GM10266 (cell line): Measurements from ENCODE around the gene CD5L.

Experiments
- DNase-seq: peaks from one replicate; pipeline ENCODE4 v3.0.0; 2012; ENCODE audit errors: extremely low spot score
- TF ChIP-seq, protein P1 (sequence below): IDR thresholded peaks from 2 replicates; pipeline ENCODE4 v1.5.1; 2012; ENCODE audit warnings: mild to moderate bottlenecking, low read depth; ENCODE audit not compliant: control insufficient read depth, insufficient read depth; ENCODE audit errors: missing control alignments

Gene CD5L

DNA sequence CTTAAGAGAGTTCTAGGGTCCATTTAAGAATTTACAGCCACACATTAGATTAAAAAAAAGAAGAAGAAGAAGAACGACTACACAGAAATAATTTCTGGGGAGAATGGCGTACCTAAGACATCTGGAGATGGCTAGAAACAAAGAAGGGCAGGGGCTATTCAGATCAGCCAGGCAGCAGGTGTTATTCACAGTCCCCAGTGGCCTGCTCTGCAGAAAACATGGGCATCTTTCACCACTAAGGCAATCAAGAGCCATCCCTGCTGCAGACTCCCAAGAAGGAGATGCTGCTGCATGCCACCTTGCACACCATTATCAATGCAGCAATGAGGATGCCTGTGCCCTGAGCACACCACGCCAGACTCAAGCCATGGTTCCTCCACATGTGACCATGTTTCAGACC, 56.8 kb downstream of the CD5L start:
- TF ChIP-seq, protein P1, sequence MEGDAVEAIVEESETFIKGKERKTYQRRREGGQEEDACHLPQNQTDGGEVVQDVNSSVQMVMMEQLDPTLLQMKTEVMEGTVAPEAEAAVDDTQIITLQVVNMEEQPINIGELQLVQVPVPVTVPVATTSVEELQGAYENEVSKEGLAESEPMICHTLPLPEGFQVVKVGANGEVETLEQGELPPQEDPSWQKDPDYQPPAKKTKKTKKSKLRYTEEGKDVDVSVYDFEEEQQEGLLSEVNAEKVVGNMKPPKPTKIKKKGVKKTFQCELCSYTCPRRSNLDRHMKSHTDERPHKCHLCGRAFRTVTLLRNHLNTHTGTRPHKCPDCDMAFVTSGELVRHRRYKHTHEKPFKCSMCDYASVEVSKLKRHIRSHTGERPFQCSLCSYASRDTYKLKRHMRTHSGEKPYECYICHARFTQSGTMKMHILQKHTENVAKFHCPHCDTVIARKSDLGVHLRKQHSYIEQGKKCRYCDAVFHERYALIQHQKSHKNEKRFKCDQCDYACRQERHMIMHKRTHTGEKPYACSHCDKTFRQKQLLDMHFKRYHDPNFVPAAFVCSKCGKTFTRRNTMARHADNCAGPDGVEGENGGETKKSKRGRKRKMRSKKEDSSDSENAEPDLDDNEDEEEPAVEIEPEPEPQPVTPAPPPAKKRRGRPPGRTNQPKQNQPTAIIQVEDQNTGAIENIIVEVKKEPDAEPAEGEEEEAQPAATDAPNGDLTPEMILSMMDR = no peak
- DNase-seq = no peak

DNA sequence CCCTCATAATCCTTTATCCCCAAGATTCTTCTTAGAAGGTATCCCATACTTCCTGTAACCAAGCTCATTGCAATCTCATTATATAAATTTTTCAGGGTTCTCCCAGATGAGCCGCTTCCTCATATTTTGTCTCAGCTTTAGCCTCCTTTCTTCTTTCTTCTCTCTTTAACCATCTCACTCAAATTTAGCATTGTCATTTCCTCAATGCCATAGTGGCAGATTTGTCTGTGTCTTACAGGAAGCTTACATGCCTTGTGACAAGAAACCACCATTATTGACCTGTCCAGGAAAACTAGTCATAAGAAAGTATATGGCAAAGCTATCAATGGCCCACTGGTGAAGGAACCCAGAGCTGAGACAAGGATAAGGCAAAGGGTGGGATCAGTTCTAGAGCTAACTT, 58.7 kb downstream of the CD5L start:
- TF ChIP-seq, protein P1 = no peak
- DNase-seq = no peak

DNA sequence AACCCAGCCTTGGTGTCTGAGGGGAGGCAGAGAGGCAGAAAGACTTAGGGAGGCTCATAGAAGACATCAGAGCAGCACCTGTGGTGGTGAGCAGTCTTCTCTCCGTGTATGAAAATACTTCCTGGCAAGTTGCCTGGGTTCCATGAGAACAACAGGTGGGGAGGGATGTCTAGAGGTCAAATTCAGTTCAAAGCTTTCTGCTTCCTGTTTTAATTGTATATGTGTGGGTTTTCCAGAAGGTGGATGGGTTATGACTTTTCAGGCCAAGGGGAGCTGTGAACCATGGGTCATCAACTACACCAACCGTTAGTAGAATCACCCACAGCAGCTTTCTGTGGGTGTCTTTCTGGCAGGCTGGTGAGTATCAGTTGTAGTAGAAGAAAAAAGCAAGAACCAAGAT, 60.6 kb downstream of the CD5L start:
- no peak for DNase-seq
- TF ChIP-seq, protein P1 = no peak
